ENCODE data around the gene L2HGDH. TPM values are rescaled to one million over a fixed set of nuclear protein-coding genes. Genes with fewer than 3 reads are reported as not detected.

L2HGDH gene
- total and polyA plus RNA-seq, 8 donors, result 1.2 to 31.7 (median 3.2) TPM

GRCh38 chr14:50347521-50347920 is 35.5 kb upstream of the L2HGDH start:
- Histone ChIP-seq H3K4me3 (no peak overlapping the region), H3K4me1 (peaks cover 0 to 23% (median 15%) of the 10 kb centered on the region in 4 donors), H3K27me3 (no peaks in the 10 kb centered on the region), H3K36me3 (no peaks in the 10 kb centered on the region), H3K9me3 (no peaks in the 10 kb centered on the region), H3K27ac (peak overlapping the region in 2 of 5 donors; percentile 38 to 40)
- TF ChIP-seq POLR2A (IDR thresholded peaks at IDR 0.05), result no peak
- TF ChIP-seq POLR2AphosphoS5 (IDR thresholded peaks at IDR 0.05), result no peak
- no peak for TF ChIP-seq CTCF (IDR thresholded peaks at IDR 0.05)
- TF ChIP-seq EP300 (IDR thresholded peaks at IDR 0.05), result no peak
- 0 to 97% (median 83%) methylated on average over 1 of the region's 1 CpG for WGBS, 5 donors
- intact Hi-C loops (cut with DNase I; ENCODE audit: low total_unique reads), result no loop called here
- peak in 1 of 2 donors; percentile 71 for DNase-seq

- intact Hi-C loops (cut with DNase I; ENCODE audit: low total_unique reads), result no loop called here
- Histone ChIP-seq H3K27me3 (no peaks in the 10 kb centered on the region), H3K27ac (peak overlapping the region in 2 of 5 donors; percentile 7 to 35), H3K9me3 (no peaks in the 10 kb centered on the region), H3K4me1 (peaks cover 0 to 29% (median 15%) of the 10 kb centered on the region in 4 donors), H3K36me3 (no peaks in the 10 kb centered on the region), H3K4me3 (no peak overlapping the region)
- WGBS, 5 donors, result 60 to 68% (median 62%) methylated on average over 6 of the region's 6 CpGs
- TF ChIP-seq POLR2AphosphoS5 (IDR thresholded peaks at IDR 0.05), result no peak
- no peak for TF ChIP-seq CTCF (IDR thresholded peaks at IDR 0.05)
- no peak for TF ChIP-seq POLR2A (IDR thresholded peaks at IDR 0.05)
- no peak for TF ChIP-seq EP300 (IDR thresholded peaks at IDR 0.05)
- DNase-seq, result no peak
These were observed 33.9 kb upstream of the L2HGDH start for GRCh38 chr14:50345846-50346422.

- Histone ChIP-seq H3K4me1 (peaks cover 0 to 29% (median 15%) of the 10 kb centered on the region in 4 donors), H3K27me3 (no peaks in the 10 kb centered on the region), H3K4me3 (no peak overlapping the region), H3K36me3 (no peaks in the 10 kb centered on the region), H3K27ac (peak overlapping the region in 1 of 5 donors; percentile 35), H3K9me3 (no peaks in the 10 kb centered on the region)
- DNase-seq, result no peak
- 56 to 82% (median 70%) methylated on average over 4 of the region's 4 CpGs for WGBS, 5 donors
- intact Hi-C loops (cut with DNase I; ENCODE audit: low total_unique reads), result no loop called here
- TF ChIP-seq POLR2A (IDR thresholded peaks at IDR 0.05) (no peak), CTCF (IDR thresholded peaks at IDR 0.05) (no peak), EP300 (IDR thresholded peaks at IDR 0.05) (no peak), POLR2AphosphoS5 (IDR thresholded peaks at IDR 0.05) (no peak)
These were observed 33.0 kb upstream of the L2HGDH start for GRCh38 chr14:50344876-50345563.

- no peaks in the 10 kb centered on the region for H3K9me3 ChIP-seq
- H3K27ac ChIP-seq, result no peak overlapping the region
- intact Hi-C loops (cut with DNase I; ENCODE audit: low total_unique reads), result no loop called here
- no peak for DNase-seq
- H3K36me3 ChIP-seq, result no peaks in the 10 kb centered on the region
- WGBS, 5 donors, result 77 to 95% (median 85%) methylated on average over 7 of the region's 7 CpGs
- H3K4me1 ChIP-seq, result peaks cover 0 to 30% (median 20%) of the 10 kb centered on the region in 4 donors
- TF ChIP-seq CTCF (IDR thresholded peaks at IDR 0.05) (no peak), EP300 (IDR thresholded peaks at IDR 0.05) (no peak), POLR2A (IDR thresholded peaks at IDR 0.05) (no peak), POLR2AphosphoS5 (IDR thresholded peaks at IDR 0.05) (no peak)
- no peak overlapping the region for H3K4me3 ChIP-seq
- H3K27me3 ChIP-seq, result no peaks in the 10 kb centered on the region
These were observed 32.2 kb upstream of the L2HGDH start for GRCh38 chr14:50344116-50344775.

Measured in stomach (tissue), 9 donors.